ENCODE data around the gene TINAGL1.

- no peak for TF ChIP-seq CTCF (CRISPR knock-in tag; IDR thresholded peaks at IDR 0.05)
- no peak for TF ChIP-seq SCMH1 (CRISPR knock-in tag; IDR thresholded peaks at IDR 0.05; ENCODE audit: borderline replicate concordance)
- no peak for TF ChIP-seq ZNF644 (CRISPR knock-in tag; IDR thresholded peaks at IDR 0.05; ENCODE audit: low read depth)
- TF ChIP-seq EZH2 (conservative IDR thresholded peaks at IDR 0.05; ENCODE audit: low read depth, low read length), result no peak
- no peak for TF ChIP-seq MYC (CRISPR knock-in tag; IDR thresholded peaks at IDR 0.05; ENCODE audit: borderline replicate concordance)
- no peak for TF ChIP-seq IRF1 (CRISPR knock-in tag; IDR thresholded peaks at IDR 0.05; ENCODE audit: low read depth)
- no peak for TF ChIP-seq POLR2A (IDR thresholded peaks at IDR 0.05; ENCODE audit: insufficient read depth in 1 of 2, low read depth in 2 of 2, low read length in 2 of 2)
- TF ChIP-seq TAF1 (CRISPR knock-in tag; IDR thresholded peaks at IDR 0.05), result no peak
- TF ChIP-seq SMARCE1 (IDR thresholded peaks at IDR 0.05; ENCODE audit: borderline replicate concordance), result no peak
- no peak for TF ChIP-seq ZNF281 (CRISPR knock-in tag; IDR thresholded peaks at IDR 0.05; ENCODE audit: borderline replicate concordance)
- no peak for TF ChIP-seq NFIC (IDR thresholded peaks at IDR 0.05; ENCODE audit: low read length)
- no peak for TF ChIP-seq ATF7 (IDR thresholded peaks at IDR 0.05)
- no peak for TF ChIP-seq ATF7 (CRISPR knock-in tag; IDR thresholded peaks at IDR 0.05)
- TF ChIP-seq POLR2AphosphoS5 (IDR thresholded peaks at IDR 0.05; ENCODE audit: low read depth, low read length), result no peak
- TF ChIP-seq RARA (CRISPR knock-in tag; IDR thresholded peaks at IDR 0.05), result no peak
Observed at GRCh38 chr1:31598980-31599379, 22.7 kb downstream of the TINAGL1 start.

All from HepG2 (cell line).